ENCODE measurements around the gene NCF2. TPM values are rescaled to one million over a fixed set of nuclear protein-coding genes. Genes with fewer than 3 reads are reported as not detected.

The NCF2 gene
- total RNA-seq, 1 donor from 2014 or later, result 2.7 TPM

GRCh38 chr1:183586455-183586854 lies 3.8 kb downstream of the NCF2 start:
- Mint-ChIP-seq H3K4me1 (ENCODE audit: low read depth) (peaks cover 4% of the 10 kb centered on the region), H3K27me3 (ENCODE audit: low read depth) (no peaks in the 10 kb centered on the region), H3K27ac (ENCODE audit: unreplicated experiment) (no peak overlapping the region), H3K9me3 (ENCODE audit: low read depth) (no peaks in the 10 kb centered on the region), H3K36me3 (ENCODE audit: low read depth) (no peaks in the 10 kb centered on the region), H3K4me3 (ENCODE audit: unreplicated experiment) (no peak overlapping the region)
- no peak for TF ChIP-seq CTCF (IDR thresholded peaks at IDR 0.05)
- DNase-seq (ENCODE audit: low spot score), result no peak

- no peak for TF ChIP-seq CTCF (IDR thresholded peaks at IDR 0.05)
- Mint-ChIP-seq H3K4me1 (ENCODE audit: low read depth) (peaks cover 3% of the 10 kb centered on the region), H3K9me3 (ENCODE audit: low read depth) (no peaks in the 10 kb centered on the region), H3K4me3 (ENCODE audit: unreplicated experiment) (no peak overlapping the region), H3K27me3 (ENCODE audit: low read depth) (no peaks in the 10 kb centered on the region), H3K27ac (ENCODE audit: unreplicated experiment) (no peak overlapping the region), H3K36me3 (ENCODE audit: low read depth) (no peaks in the 10 kb centered on the region)
- DNase-seq (ENCODE audit: low spot score), result no peak
These were observed 5.2 kb downstream of the NCF2 start for GRCh38 chr1:183585038-183585437.

DNA sequence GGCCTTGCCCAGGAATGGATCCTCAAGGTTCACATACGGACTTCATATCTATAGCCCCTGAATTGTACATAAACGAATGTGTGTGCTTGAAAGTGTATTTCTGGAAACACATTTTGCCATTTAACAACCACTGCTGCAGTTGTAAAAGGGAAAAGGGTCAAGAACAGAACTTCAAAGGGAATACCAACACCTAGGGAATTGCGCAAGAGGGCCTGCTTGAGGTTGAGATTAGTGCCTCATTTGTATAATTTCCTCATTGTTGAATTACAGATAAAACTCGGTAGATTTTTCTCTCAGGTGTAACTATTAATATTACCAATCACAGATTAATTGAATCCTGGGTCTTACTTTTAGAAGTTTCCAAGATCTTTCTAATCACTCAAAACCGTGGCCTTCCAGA lies 6.1 kb downstream of the NCF2 start:
- no peaks in the 10 kb centered on the region for H3K9me3 Mint-ChIP-seq (ENCODE audit: low read depth)
- H3K27me3 Mint-ChIP-seq (ENCODE audit: low read depth), result no peaks in the 10 kb centered on the region
- no peaks in the 10 kb centered on the region for H3K36me3 Mint-ChIP-seq (ENCODE audit: low read depth)
- H3K27ac Mint-ChIP-seq (ENCODE audit: unreplicated experiment), result no peak overlapping the region
- no peak for DNase-seq (ENCODE audit: low spot score)
- no peak overlapping the region for H3K4me3 Mint-ChIP-seq (ENCODE audit: unreplicated experiment)
- peaks cover 3% of the 10 kb centered on the region for H3K4me1 Mint-ChIP-seq (ENCODE audit: low read depth)
- TF ChIP-seq CTCF (IDR thresholded peaks at IDR 0.05), result no peak

DNA sequence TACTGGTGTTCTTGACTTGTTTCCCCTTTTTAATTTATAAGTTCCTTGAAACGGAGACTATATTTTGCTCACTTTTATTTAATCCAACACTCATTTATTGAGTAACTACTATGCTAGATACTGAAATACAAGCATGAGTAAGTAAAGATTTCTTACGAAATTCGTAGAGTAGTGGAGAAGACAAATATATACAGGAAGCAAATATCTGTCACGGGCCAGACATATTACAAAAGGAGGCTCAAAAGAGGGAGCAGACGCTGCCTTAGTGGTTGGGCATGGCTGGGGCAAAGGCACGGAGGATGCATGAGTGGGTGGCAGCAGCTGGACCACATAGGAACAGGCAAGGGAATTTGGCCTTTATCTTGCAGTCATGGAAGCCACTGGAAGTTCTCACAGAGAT lies 6.8 kb downstream of the NCF2 start:
- Mint-ChIP-seq H3K27ac (ENCODE audit: unreplicated experiment) (no peak overlapping the region), H3K9me3 (ENCODE audit: low read depth) (no peaks in the 10 kb centered on the region), H3K4me1 (ENCODE audit: low read depth) (peaks cover 3% of the 10 kb centered on the region), H3K4me3 (ENCODE audit: unreplicated experiment) (no peak overlapping the region), H3K36me3 (ENCODE audit: low read depth) (no peaks in the 10 kb centered on the region), H3K27me3 (ENCODE audit: low read depth) (no peaks in the 10 kb centered on the region)
- TF ChIP-seq CTCF (IDR thresholded peaks at IDR 0.05), result no peak
- no peak for DNase-seq (ENCODE audit: low spot score)

DNA sequence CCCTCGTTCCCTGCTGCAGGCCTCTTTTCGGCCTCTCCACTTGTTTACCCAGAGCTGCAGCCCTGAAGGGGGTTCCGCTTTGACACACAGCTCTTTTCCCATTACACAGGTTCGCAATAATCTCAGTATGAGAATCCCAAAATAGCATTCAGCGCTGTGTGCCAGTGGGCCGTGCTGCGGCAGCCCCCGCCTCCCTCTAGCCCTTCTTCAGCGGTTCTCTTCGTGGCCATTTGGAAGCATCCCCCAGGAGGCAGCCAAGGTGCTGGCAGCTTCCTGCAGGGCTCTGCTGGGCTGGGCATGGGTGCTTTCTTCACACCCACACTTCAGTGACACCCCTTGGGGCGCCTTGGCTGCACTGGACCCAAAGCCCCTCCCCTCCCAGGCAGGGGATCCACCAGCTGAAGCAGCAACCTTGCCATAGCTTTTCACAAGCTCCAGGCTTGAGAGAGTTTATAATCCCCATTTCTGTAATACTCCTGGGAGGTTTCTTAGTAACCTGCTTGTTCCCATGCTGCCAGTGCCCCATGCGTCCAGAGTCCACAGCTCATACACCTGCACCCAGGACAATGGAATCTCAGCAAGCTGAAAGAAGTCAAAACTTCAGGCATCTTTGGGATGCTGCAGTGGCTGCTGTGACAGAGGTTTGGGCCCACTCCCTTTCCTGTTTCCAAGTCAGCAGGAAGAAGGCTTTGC lies 8.1 kb downstream of the NCF2 start:
- no peaks in the 10 kb centered on the region for H3K36me3 Mint-ChIP-seq (ENCODE audit: low read depth)
- no peak overlapping the region for H3K27ac Mint-ChIP-seq (ENCODE audit: unreplicated experiment)
- peaks cover 3% of the 10 kb centered on the region for H3K4me1 Mint-ChIP-seq (ENCODE audit: low read depth)
- no peak for TF ChIP-seq CTCF (IDR thresholded peaks at IDR 0.05)
- H3K4me3 Mint-ChIP-seq (ENCODE audit: unreplicated experiment), result no peak overlapping the region
- H3K27me3 Mint-ChIP-seq (ENCODE audit: low read depth), result no peaks in the 10 kb centered on the region
- no peak for DNase-seq (ENCODE audit: low spot score)
- no peaks in the 10 kb centered on the region for H3K9me3 Mint-ChIP-seq (ENCODE audit: low read depth)
